GM12878 (cell line): ENCODE data around the gene MGLL. TPM values are rescaled to one million over a fixed set of nuclear protein-coding genes. Genes with fewer than 3 reads are reported as not detected.

Experiments used
- ATAC-seq: fragments of 200-7000 bp; cut with Tn5 transposase; 3 replicates; pipeline ENCODE4 v1.9.1; 2020; ENCODE audit warnings: mild to moderate bottlenecking, moderate library complexity
- BruUV-seq: library from RNA; stranded (reverse); fragments of 400-500 nt; replicated peaks from 2 replicates; lab custom pipeline; 2021; lab: Mats Ljungman, UMichigan
- CTCF ChIA-PET: fragments of 300-600 bp; sonication (Branson Sonifier 250); formaldehyde crosslinking; extraction: SDS; loops from one replicate; lab custom pipeline; 2021; ENCODE audit warnings: inconsistent platforms; lab: Yijun Ruan, JAX
- POLR2A ChIA-PET: fragments of 350-600 bp; formaldehyde crosslinking; extraction: SDS; loops from one replicate; lab custom pipeline; 2021; ENCODE audit warnings: inconsistent platforms; lab: Charles Lee
- RAD21 ChIA-PET: fragments of 300-600 bp; sonication (Branson Sonifier 250); formaldehyde crosslinking; loops from one replicate; lab custom pipeline; 2023; ENCODE audit warnings: antibody characterized with exemption; ENCODE audit not compliant: unreplicated experiment; lab: Charles Lee
- SMC1A ChIA-PET: fragments of 300-600 bp; sonication (Branson Sonifier 250); formaldehyde crosslinking; loops from one replicate; lab custom pipeline; 2023; ENCODE audit not compliant: unreplicated experiment, uncharacterized antibody; lab: Charles Lee
- DNase-seq: peaks from one replicate; pipeline ENCODE4 v3.0.0-alpha.2; 2011; ENCODE audit warnings: low read depth, low spot score
- FAIRE-seq: peaks from 3 replicates; lab custom pipeline; 2011; peaks lifted over from hg19 to GRCh38; lab: Jason Lieb, UNC
- H2AFZ ChIP-seq: 2 replicates; pipeline ENCODE4 v1.6.0; 2011; ENCODE audit warnings: low read depth, low read length, control low read depth; ENCODE audit not compliant: control insufficient read depth
- H3K27ac ChIP-seq: 2 replicates; pipeline ENCODE4 v1.5.1; 2011; ENCODE audit warnings: control low read depth; ENCODE audit not compliant: control insufficient read depth, insufficient read depth
- H3K27me3 ChIP-seq, 2 experiments: replicated peaks in 1 of 2; 2 replicates each; pipeline versions ENCODE4 v1.6.0 to v1.6.1; 2011; ENCODE audit warnings: low read length in 1 of 2; ENCODE audit not compliant: control insufficient read depth in 2 of 2, insufficient read depth in 2 of 2
- H3K36me3 ChIP-seq, 2 experiments: 2 replicates each; pipeline ENCODE4 v1.5.1; 2011; ENCODE audit warnings: low read length in 1 of 2; ENCODE audit not compliant: control insufficient read depth in 2 of 2, insufficient read depth in 2 of 2
- H3K4me1 ChIP-seq: 2 replicates; pipeline ENCODE4 v1.6.1; 2011; ENCODE audit warnings: mild to moderate bottlenecking, low read length, moderate library complexity, mixed read lengths; ENCODE audit not compliant: control insufficient read depth, insufficient read depth
- H3K4me2 ChIP-seq: 2 replicates; pipeline ENCODE4 v1.6.0; 2011; ENCODE audit warnings: control low read depth; ENCODE audit not compliant: control insufficient read depth, insufficient read depth
- H3K4me3 ChIP-seq: fragments of 200-600 bp; sonication (generic); 2 replicates; pipeline ENCODE4 v1.5.1; 2016
- H3K79me2 ChIP-seq: 2 replicates; pipeline ENCODE4 v1.6.0; 2011; ENCODE audit warnings: low read length; ENCODE audit not compliant: control insufficient read depth, insufficient read depth
- H3K9ac ChIP-seq: 2 replicates; pipeline ENCODE4 v1.8.0; 2011; ENCODE audit warnings: low read length, control low read depth, mixed read lengths; ENCODE audit not compliant: control insufficient read depth, insufficient read depth
- H3K9me3 ChIP-seq: replicated peaks from 3 replicates; pipeline ENCODE4 v1.5.1; 2011; ENCODE audit warnings: mild to moderate bottlenecking, low read length; ENCODE audit not compliant: control insufficient read depth, insufficient read depth
- H4K20me1 ChIP-seq: 2 replicates; pipeline ENCODE4 v1.6.0; 2011; ENCODE audit not compliant: control insufficient read depth, insufficient read depth
- POLR2A ChIP-seq: IDR thresholded peaks from 2 replicates; pipeline ENCODE4 v1.6.1; 2011; ENCODE audit warnings: low read depth, mild to moderate bottlenecking, low read length
- RUNX3 ChIP-seq: IDR thresholded peaks from 2 replicates; pipeline ENCODE4 v1.6.1; 2012; ENCODE audit warnings: low read length, inconsistent platforms
- TAF1 ChIP-seq: IDR thresholded peaks from 2 replicates; pipeline ENCODE4 v1.6.1; 2011; ENCODE audit warnings: mild to moderate bottlenecking, low read depth, low read length, borderline replicate concordance
- WGBS: methylation state at CpG from one replicate; pipeline ENCODE4 v1.1.6; 2016; ENCODE audit warnings: low lambda C conversion rate; ENCODE audit not compliant: insufficient replicate concordance, insufficient coverage; ENCODE audit errors: missing lambda C conversion rate; 5-methylcytosine and 5-hydroxymethylcytosine counted together
- in situ Hi-C: fragments of 300-500 bp; cut with MboI; formaldehyde crosslinking; loops from 9 replicates; pipeline ENCODE4 v1.14.3; 2018; ENCODE audit warnings: mixed read lengths
- intact Hi-C: fragments of 100-400 bp; cut with micrococcal nuclease; formaldehyde crosslinking; loops from one replicate; pipeline ENCODE4 v1.14.2; 2022; ENCODE audit not compliant: unreplicated experiment
- polyA plus RNA-seq, 11 experiments: library from polyadenylated mRNA; depleted of rRNA in 4 of 11; unstranded in 6 of 11; stranded (reverse) in 5 of 11; fragments of >200 nt; fragmentation: Nextera tagmentation in 4 of 11; fragmentation: Illumina TruSeq in 1 of 11; extraction: Ambion mirVana in 4 of 11; extraction: Trizol in 1 of 11; gene quantifications; 1 replicate in 1 of 11; 2 replicates in 10 of 11; pipeline versions ENCODE4 v1.2.1 to v1.2.3, GENCODE V29; 2011 to 2016; ENCODE audit warnings: inconsistent platforms in 2 of 11, missing spikeins in 2 of 11, low read depth in 1 of 11
- total RNA-seq, 4 experiments: library from RNA; depleted of rRNA in 3 of 4; stranded (reverse); fragments of >200 nt in 3 of 4; fragmentation: Illumina TruSeq in 1 of 4; extraction: Trizol in 1 of 4; gene quantifications; 2 replicates each; pipeline versions ENCODE4 v1.2.1 to v1.2.3, GENCODE V29; 2013 to 2021
- TF ChIP-seq, protein P1 (sequence below), 3 experiments: IDR thresholded peaks in 2 of 3; conservative IDR thresholded peaks in 1 of 3; 2 replicates each; pipeline ENCODE4 v1.5.1; 2011; ENCODE audit warnings: low read depth in 3 of 3, low read length in 3 of 3, mild to moderate bottlenecking in 3 of 3, control low read depth in 2 of 3, moderate library complexity in 2 of 3, inconsistent platforms in 1 of 3, mixed read lengths in 1 of 3; ENCODE audit not compliant: control insufficient read depth in 2 of 3, insufficient read depth in 1 of 3; ENCODE audit errors: extremely low read depth in 1 of 3

Gene MGLL
- total and polyA plus RNA-seq, 10 of the 15 experiments (the other 5 are each of a cell fraction or from before 2014, with no cell fraction given), result 44.9 to 177 (median 72.9) TPM

DNA sequence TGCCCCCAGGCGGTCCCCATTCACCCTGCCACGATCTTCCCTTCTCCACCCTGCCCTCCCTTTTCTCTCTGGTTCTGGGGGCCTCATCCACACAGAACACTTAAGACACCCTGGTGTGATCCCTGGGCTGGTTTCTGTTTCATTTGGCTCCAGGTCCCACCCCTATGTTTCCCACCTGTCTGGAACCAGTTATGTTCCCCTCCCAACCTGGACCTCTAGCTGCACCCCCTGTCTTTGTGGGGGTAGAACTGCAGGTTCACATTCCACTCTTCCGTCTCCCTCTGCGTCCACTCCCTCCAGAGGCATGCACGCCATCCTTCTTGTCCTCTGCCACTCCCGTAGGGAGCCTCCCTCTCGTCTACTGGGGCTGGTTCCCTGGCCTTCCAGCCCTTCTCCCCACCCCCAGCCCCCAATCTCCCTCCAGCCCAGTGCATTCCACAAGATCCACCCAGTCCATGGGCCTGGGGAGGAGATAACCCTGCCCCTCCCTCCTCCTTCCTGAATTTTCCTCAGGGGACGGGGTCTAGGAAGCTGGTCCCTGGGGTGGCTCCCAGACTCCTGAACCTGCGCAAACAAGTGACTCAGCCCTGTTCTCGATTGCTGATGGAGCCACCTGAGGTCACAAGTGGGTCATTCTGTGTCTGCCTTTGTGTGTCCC, 75.8 kb downstream of the MGLL start:
- Histone ChIP-seq H3K9me3 (no peaks in the 10 kb centered on the region), H3K9ac (no peak overlapping the region), H4K20me1 (no peaks in the 10 kb centered on the region), H3K36me3 (peaks cover 6 to 15% of the 10 kb centered on the region in 2 experiments; a peak in 3 of 4 replicates), H3K4me2 (no peak overlapping the region), H3K79me2 (peaks cover 19% of the 10 kb centered on the region), H3K27ac (0 out of 2 replicates have a peak overlapping the region, but pooled peaks have one; percentile 22), H2AFZ (no peak overlapping the region), H3K4me3 (no peak overlapping the region), H3K4me1 (peaks cover 34% of the 10 kb centered on the region), H3K27me3 (no peaks in the 10 kb centered on the region)
- WGBS, result 84% methylated on average over 10 of the region's 10 CpGs
- DNase-seq, result no peak
- TF ChIP-seq, protein P1, sequence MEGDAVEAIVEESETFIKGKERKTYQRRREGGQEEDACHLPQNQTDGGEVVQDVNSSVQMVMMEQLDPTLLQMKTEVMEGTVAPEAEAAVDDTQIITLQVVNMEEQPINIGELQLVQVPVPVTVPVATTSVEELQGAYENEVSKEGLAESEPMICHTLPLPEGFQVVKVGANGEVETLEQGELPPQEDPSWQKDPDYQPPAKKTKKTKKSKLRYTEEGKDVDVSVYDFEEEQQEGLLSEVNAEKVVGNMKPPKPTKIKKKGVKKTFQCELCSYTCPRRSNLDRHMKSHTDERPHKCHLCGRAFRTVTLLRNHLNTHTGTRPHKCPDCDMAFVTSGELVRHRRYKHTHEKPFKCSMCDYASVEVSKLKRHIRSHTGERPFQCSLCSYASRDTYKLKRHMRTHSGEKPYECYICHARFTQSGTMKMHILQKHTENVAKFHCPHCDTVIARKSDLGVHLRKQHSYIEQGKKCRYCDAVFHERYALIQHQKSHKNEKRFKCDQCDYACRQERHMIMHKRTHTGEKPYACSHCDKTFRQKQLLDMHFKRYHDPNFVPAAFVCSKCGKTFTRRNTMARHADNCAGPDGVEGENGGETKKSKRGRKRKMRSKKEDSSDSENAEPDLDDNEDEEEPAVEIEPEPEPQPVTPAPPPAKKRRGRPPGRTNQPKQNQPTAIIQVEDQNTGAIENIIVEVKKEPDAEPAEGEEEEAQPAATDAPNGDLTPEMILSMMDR (IDR thresholded peaks at IDR 0.05 in 2 of 3, conservative IDR thresholded peaks at IDR 0.05 in 1 of 3; ENCODE audit: control insufficient read depth in 2 of 3, extremely low read depth in 1 of 3, insufficient read depth in 1 of 3, low read depth in 3 of 3, low read length in 3 of 3), result 0 out of 6 replicates have a peak, but pooled peaks of 1 of the 3 experiments have one; percentile 13
- TF ChIP-seq POLR2A, result peak; percentile 21; the same call in 1 of the 2 replicates
- TF ChIP-seq TAF1, result no peak
- no peak for TF ChIP-seq RUNX3
- ATAC-seq, result no peak
- RAD21 ChIA-PET, result interaction anchor here (1.9 kb wide), 1 partner anchor 11 kb away, joined by 7 read pairs; no protein-coding TSS in a partner anchor
- in situ Hi-C loops (no loop called here), intact Hi-C loops (no loop called here)
- no TSS peak for BruUV-seq
- POLR2A ChIA-PET, result interaction anchor here (0.9 kb wide), 1 partner anchor 17 kb away, joined by 3 read pairs; no protein-coding TSS in a partner anchor
- SMC1A ChIA-PET, result interaction anchor here (1.2 to 9.6 kb wide), 5 partner anchors 11 to 214 kb away, joined by 3 to 116 read pairs (median 3); partner anchors contain the start of gene MGLL
- CTCF ChIA-PET, result interaction anchor here (1.0 to 5.7 kb wide), 5 partner anchors 8 to 88 kb away, joined by 3 to 82 read pairs (median 5); no protein-coding TSS in a partner anchor
- FAIRE-seq, result no peak
